T-cell (primary cell): ENCODE data around the gene PLCB1. TPM values are rescaled to one million over a fixed set of nuclear protein-coding genes. Genes with fewer than 3 reads are reported as not detected.

Experiments used
- ATAC-seq, 4 experiments: fragments of 200-7000 bp in 3 of 4; fragments of 150-1000 bp in 1 of 4; cut with Tn5 transposase; replicated peaks in 1 of 4; 1 replicate in 3 of 4; 2 replicates in 1 of 4; pipeline ENCODE4 v1.10.0; 2021; ENCODE audit warnings: moderate library complexity in 3 of 4, mild to moderate bottlenecking in 2 of 4, moderate number of reproducible peaks in 1 of 4
- CTCF ChIA-PET, 2 donors: fragments of 300-600 bp; sonication (Branson Sonifier 250); formaldehyde crosslinking; loops; one replicate each; lab custom pipeline; 2022; ENCODE audit warnings: antibody characterized with exemption in 2 of 2; lab: Charles Lee
- POLR2A ChIA-PET, 2 donors: fragments of 300-600 bp; sonication (Branson Sonifier 250); formaldehyde crosslinking; loops; one replicate each; lab custom pipeline; 2022; ENCODE audit warnings: antibody characterized with exemption in 2 of 2; lab: Charles Lee
- DNase-seq, 35 experiments: peaks; one replicate each; pipeline versions ENCODE4 v3.0.0 to v3.0.0-alpha.2; 2013 to 2023
- H3K27ac ChIP-seq: one replicate; pipeline ENCODE4 v1.5.1; 2013; ENCODE audit warnings: low read length
- H3K27me3 ChIP-seq, 2 experiments: replicated peaks in 1 of 2; 1 replicate in 1 of 2; 2 replicates in 1 of 2; pipeline versions ENCODE4 v1.6.1 to v1.7.0; 2013; ENCODE audit warnings: low read length in 1 of 2, mixed read lengths in 1 of 2; ENCODE audit not compliant: control insufficient read depth in 2 of 2, insufficient read depth in 2 of 2; ENCODE audit errors: extremely low read depth in 1 of 2
- H3K36me3 ChIP-seq, 2 donors: 1 replicate in 1 of 2; 2 replicates in 1 of 2; pipeline versions ENCODE4 v1.6.1 to v1.7.0; 2013; ENCODE audit warnings: low read length in 1 of 2; ENCODE audit not compliant: control insufficient read depth in 2 of 2, insufficient read depth in 1 of 2; ENCODE audit errors: extremely low read depth in 1 of 2
- H3K4me1 ChIP-seq, 2 experiments: 1 replicate in 1 of 2; 2 replicates in 1 of 2; pipeline versions ENCODE4 v1.6.1 to v1.7.0; 2013; ENCODE audit warnings: low read length in 2 of 2, mixed read lengths in 1 of 2; ENCODE audit not compliant: insufficient read depth in 2 of 2, control insufficient read depth in 1 of 2; ENCODE audit errors: extremely low read depth in 1 of 2
- H3K4me3 ChIP-seq, 2 donors: 1 replicate in 1 of 2; 2 replicates in 1 of 2; pipeline versions ENCODE4 v1.5.1 to v1.7.0; 2013; ENCODE audit warnings: mild to moderate bottlenecking in 2 of 2, low read length in 1 of 2, moderate library complexity in 1 of 2; ENCODE audit not compliant: control insufficient read depth in 1 of 2; ENCODE audit errors: extremely low read depth in 1 of 2
- H3K9me3 ChIP-seq: 2 replicates; pipeline ENCODE4 v1.7.0; 2013
- H3K27ac Mint-ChIP-seq, 2 donors: one replicate each; pipeline ENCODE4 v1.8.0; 2020 to 2021; ENCODE audit warnings: mild to moderate bottlenecking in 2 of 2, mixed read lengths in 2 of 2
- H3K27me3 Mint-ChIP-seq, 2 donors: one replicate each; pipeline ENCODE4 v1.8.0; 2021 to 2022; ENCODE audit warnings: mixed read lengths in 2 of 2
- H3K36me3 Mint-ChIP-seq: one replicate; pipeline ENCODE4 v1.8.0; 2021; ENCODE audit warnings: mixed read lengths
- H3K4me1 Mint-ChIP-seq, 3 donors: one replicate each; pipeline ENCODE4 v1.8.0; 2020 to 2022; ENCODE audit warnings: mixed read lengths in 3 of 3, mild to moderate bottlenecking in 1 of 3
- H3K4me3 Mint-ChIP-seq, 3 donors: one replicate each; pipeline ENCODE4 v1.8.0; 2020 to 2022; ENCODE audit warnings: mild to moderate bottlenecking in 3 of 3, mixed read lengths in 3 of 3, moderate library complexity in 3 of 3
- H3K9me3 Mint-ChIP-seq, 3 donors: one replicate each; pipeline ENCODE4 v1.8.0; 2020 to 2022; ENCODE audit warnings: mixed read lengths in 3 of 3
- WGBS: methylation state at CpG from one replicate; pipeline ENCODE4 v1.1.5; 2013; ENCODE audit warnings: missing lambda C conversion rate; ENCODE audit not compliant: insufficient coverage; 5-methylcytosine and 5-hydroxymethylcytosine counted together
- total RNA-seq, 35 experiments: library from RNA in 6 of 35; stranded (reverse) in 6 of 35; fragments of 120-200 nt in 1 of 35; gene quantifications; one replicate each; pipeline versions ENCODE4 v1.2.1 to v1.2.4 and lab custom pipeline; 2013 to 2026

Gene PLCB1
- total RNA-seq, 5 donors from 2014 or later (not counting 1 experiment from before 2014, with no cell fraction given): 3.3 to 15.1 (median 7.4) TPM

DNA sequence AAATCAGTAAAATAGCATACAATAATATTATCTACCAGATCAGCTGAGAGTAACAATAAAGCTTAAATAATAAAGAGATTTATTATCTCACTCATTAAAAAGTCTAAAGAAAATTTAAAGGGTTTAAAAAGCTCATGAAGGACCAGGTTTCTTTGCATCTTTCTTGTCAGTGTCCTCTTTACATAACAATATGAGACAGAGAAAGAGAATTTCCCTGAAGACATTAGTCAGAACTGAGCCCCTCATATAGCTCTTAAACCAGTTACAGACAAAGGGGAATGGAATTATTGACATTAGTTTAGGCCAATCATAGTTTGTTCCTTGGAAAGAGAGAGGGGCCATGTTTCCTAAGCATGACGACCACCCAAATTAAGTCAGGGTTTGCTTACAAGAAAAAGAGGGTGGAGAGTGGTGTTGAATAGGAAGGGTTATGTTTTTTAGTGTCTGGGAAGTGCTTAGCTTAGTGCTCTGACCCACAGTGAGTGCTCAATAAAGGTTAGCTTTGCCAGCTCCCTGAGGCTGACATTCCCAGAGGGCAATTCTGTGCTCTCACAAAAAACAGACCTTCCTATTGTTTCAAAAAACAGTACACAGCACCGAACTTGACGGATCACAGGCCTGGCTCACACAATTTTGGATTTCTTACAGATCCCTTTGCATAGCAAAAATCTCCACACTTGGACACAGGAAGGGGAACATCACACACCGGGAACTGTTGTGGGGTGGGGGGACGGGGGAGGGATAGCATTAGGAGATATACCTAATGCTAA lies 3.6 kb upstream of the PLCB1 start:
- no peaks in the 10 kb centered on the region for H3K36me3 ChIP-seq
- ATAC-seq: no peak
- no peak overlapping the region for H3K27ac ChIP-seq
- POLR2A ChIA-PET: interaction anchor here in 1 of 2 donors (0.6 kb wide), 1 partner anchor 178 kb away, joined by 3 read pairs; no protein-coding TSS in a partner anchor
- no peak overlapping the region for H3K4me3 ChIP-seq
- H3K27ac Mint-ChIP-seq: no peak overlapping the region
- H3K4me1 Mint-ChIP-seq: peaks cover 10 to 13% (median 12%) of the 10 kb centered on the region in 3 donors
- no peak overlapping the region for H3K4me3 Mint-ChIP-seq
- CTCF ChIA-PET: interaction anchor here (0.8 to 1.9 kb wide), 5 partner anchors 26 to 594 kb away, joined by 3 to 7 read pairs (median 4); no protein-coding TSS in a partner anchor
- peaks cover 0 to 13% of the 10 kb centered on the region in 2 experiments for H3K27me3 ChIP-seq
- no peak for DNase-seq
- no peaks in the 10 kb centered on the region for H3K36me3 Mint-ChIP-seq
- H3K4me1 ChIP-seq: peaks cover 0 to 16% of the 10 kb centered on the region in 2 experiments
- no peaks in the 10 kb centered on the region for H3K9me3 ChIP-seq
- peaks cover 6 to 28% of the 10 kb centered on the region in 2 donors for H3K27me3 Mint-ChIP-seq
- no peaks in the 10 kb centered on the region for H3K9me3 Mint-ChIP-seq
- WGBS: no CpG with 5 or more reads among the region's 5 CpGs

DNA sequence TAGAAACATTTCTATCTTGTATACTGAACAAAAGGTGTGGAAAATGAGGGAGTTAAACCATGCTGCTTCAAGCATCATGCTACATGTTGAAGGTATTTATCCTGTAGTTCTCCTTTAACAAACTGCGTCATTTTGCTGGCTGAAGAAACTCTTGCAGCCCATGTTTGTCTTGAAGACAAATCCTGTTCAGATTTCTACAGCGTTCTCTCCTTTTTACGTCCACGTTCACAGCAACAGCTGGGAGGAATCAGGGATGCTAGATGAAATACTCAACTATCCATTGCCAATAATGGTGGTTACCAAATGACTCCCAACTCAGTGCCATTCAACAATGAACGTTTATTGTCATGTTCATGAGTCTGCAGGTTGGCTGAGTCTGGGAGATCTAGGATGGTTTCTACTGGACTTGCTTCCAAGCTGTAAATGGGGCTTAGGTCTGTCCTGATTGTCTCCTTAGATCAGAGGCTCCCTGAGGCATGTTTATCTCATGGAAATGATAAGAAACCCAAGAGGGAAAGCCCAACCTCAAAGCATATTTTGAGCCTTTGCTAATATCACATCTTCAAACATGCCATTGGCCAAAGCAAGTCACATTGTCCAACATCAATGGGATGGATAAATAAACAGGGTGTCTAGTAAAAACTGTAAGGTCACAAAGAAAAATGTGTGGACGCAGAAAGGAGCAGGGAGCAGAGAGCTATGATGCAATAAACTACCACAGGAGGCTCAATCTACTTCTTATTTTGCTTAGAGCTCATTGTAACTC lies 2.7 kb upstream of the PLCB1 start:
- H3K9me3 Mint-ChIP-seq: no peaks in the 10 kb centered on the region
- WGBS: 71% methylated on average over 3 of the region's 6 CpGs
- no peaks in the 10 kb centered on the region for H3K36me3 Mint-ChIP-seq
- peaks cover 6 to 36% of the 10 kb centered on the region in 2 donors for H3K27me3 Mint-ChIP-seq
- POLR2A ChIA-PET: no interaction called here
- CTCF ChIA-PET: interaction anchor here in 1 of 2 donors (0.7 to 2.6 kb wide), 2 partner anchors 565 to 592 kb away, joined by 3 to 17 read pairs; no protein-coding TSS in a partner anchor
- H3K4me1 ChIP-seq: peaks cover 4 to 16% of the 10 kb centered on the region in 2 experiments
- H3K27ac Mint-ChIP-seq: no peak overlapping the region
- no peaks in the 10 kb centered on the region for H3K36me3 ChIP-seq
- peaks cover 17 to 20% (median 20%) of the 10 kb centered on the region in 3 donors for H3K4me1 Mint-ChIP-seq
- no peak overlapping the region for H3K4me3 Mint-ChIP-seq
- peaks cover 0 to 13% of the 10 kb centered on the region in 2 experiments for H3K27me3 ChIP-seq
- DNase-seq: no peak
- H3K9me3 ChIP-seq: no peaks in the 10 kb centered on the region
- ATAC-seq: no peak
- no peak overlapping the region for H3K4me3 ChIP-seq
- H3K27ac ChIP-seq: no peak overlapping the region

DNA sequence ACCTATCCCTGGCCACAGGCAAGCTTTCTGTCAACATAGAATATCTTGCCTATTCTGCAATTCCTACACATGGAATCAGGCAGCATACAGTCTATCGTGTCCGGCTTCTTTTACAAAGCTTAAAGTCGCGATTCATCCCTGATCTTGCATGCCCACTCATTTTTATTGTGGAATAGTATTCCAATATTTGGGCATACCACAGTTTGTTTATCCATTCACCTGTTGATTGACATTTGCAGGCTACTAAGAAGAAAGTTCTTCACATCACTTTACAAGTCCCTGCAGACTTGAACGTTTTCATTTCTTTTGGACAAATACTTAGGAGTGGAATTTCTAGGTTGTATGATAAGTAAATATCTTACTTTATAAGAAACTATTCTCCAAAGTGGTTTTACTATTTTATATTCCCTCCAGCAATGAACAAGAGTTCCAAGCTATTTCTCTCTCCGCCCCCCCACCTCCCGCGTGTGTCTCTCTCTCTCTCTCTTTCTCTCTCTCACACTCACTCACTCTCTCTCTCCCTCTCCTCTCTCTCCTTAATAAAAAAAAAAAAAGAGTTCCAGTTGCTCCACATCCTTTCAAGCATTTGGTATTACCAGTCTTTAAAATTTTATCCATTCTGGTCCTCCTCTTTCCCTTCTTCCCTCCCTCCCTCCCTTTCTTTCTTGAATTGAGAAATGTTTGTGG lies 1.1 kb upstream of the PLCB1 start:
- DNase-seq (no peak), ATAC-seq (no peak)
- no peaks in the 10 kb centered on the region for H3K9me3 ChIP-seq
- peak overlapping the region in 1 of 3 donors; percentile 83 for H3K4me3 Mint-ChIP-seq
- no peak overlapping the region for H3K4me3 ChIP-seq
- POLR2A ChIA-PET: no interaction called here
- H3K4me1 Mint-ChIP-seq: peaks cover 17 to 27% (median 21%) of the 10 kb centered on the region in 3 donors
- WGBS: 80% methylated on average over 3 of the region's 8 CpGs
- no peak overlapping the region for H3K27ac ChIP-seq
- H3K36me3 ChIP-seq: no peaks in the 10 kb centered on the region
- H3K27ac Mint-ChIP-seq: no peak overlapping the region
- H3K27me3 ChIP-seq: peaks cover 0 to 13% of the 10 kb centered on the region in 2 experiments
- CTCF ChIA-PET: interaction anchor here (0.7 to 2.6 kb wide), 9 partner anchors 87 to 590 kb away, joined by 3 to 17 read pairs (median 3); no protein-coding TSS in a partner anchor
- H3K27me3 Mint-ChIP-seq: peaks cover 6 to 31% of the 10 kb centered on the region in 2 donors
- H3K36me3 Mint-ChIP-seq: no peaks in the 10 kb centered on the region
- peaks cover 4 to 16% of the 10 kb centered on the region in 2 experiments for H3K4me1 ChIP-seq
- H3K9me3 Mint-ChIP-seq: no peaks in the 10 kb centered on the region

DNA sequence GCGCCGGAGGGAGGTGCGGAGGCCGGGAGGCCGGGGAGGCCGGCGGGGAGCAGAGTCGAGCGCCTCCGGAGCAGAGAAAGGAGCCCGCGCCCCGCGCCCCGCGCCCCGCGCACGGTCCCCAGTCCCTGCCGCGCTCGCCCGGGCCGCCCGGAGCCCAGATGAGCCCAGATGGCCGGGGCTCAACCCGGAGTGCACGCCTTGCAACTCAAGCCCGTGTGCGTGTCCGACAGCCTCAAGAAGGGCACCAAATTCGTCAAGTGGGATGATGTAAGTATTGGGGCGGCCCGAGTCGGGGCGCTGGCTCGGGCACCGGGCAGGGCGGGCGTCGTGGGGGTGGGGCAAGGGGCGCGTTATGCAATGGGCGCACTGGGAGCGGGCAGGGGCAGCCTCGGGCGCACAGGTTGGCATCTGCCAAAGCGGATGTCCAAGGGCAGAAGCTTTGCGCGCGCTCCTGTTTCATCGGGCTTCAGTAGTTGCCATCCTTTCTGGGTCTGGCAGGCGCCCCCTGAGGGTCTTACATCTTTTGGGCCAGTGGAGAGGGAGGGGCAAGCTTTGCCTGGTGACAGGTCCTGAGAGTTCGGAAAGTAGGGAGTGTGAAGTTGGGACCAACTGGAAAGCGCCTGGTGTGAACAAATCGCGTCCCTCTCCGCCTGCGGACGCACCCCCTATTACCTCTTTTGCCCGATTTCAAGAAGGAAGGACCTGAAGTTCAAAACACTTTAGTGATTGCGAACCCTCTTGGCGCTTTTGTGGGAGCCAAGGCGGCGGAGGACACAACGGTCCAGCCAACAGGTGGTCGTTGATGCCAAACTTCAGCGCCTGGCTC lies 631 bp downstream of the PLCB1 start:
- H3K27ac ChIP-seq: no peak overlapping the region
- no peaks in the 10 kb centered on the region for H3K9me3 Mint-ChIP-seq
- peak in 19 of 35 experiments; percentile 1 to 37 (median 8) for DNase-seq
- no peaks in the 10 kb centered on the region for H3K9me3 ChIP-seq
- peak overlapping the region; percentile 78 to 83 (median 80) for H3K4me3 Mint-ChIP-seq
- POLR2A ChIA-PET: no interaction called here
- H3K36me3 ChIP-seq: no peaks in the 10 kb centered on the region
- H3K27me3 ChIP-seq: peaks cover 0 to 13% of the 10 kb centered on the region in 2 experiments
- peak; percentile 21 to 42 (median 35) for ATAC-seq
- CTCF ChIA-PET: interaction anchor here in 1 of 2 donors (1.2 kb wide), 1 partner anchor 13 kb away, joined by 3 read pairs; no protein-coding TSS in a partner anchor
- WGBS: 2% methylated on average over 61 of the region's 68 CpGs
- H3K27ac Mint-ChIP-seq: peak overlapping the region in 1 of 2 donors; percentile 12
- peaks cover 6 to 27% of the 10 kb centered on the region in 2 donors for H3K27me3 Mint-ChIP-seq
- H3K36me3 Mint-ChIP-seq: no peaks in the 10 kb centered on the region
- H3K4me1 ChIP-seq: peaks cover 4 to 16% of the 10 kb centered on the region in 2 experiments
- peaks cover 17 to 27% (median 21%) of the 10 kb centered on the region in 3 donors for H3K4me1 Mint-ChIP-seq
- H3K4me3 ChIP-seq: peak overlapping the region; percentile 64 to 69

DNA sequence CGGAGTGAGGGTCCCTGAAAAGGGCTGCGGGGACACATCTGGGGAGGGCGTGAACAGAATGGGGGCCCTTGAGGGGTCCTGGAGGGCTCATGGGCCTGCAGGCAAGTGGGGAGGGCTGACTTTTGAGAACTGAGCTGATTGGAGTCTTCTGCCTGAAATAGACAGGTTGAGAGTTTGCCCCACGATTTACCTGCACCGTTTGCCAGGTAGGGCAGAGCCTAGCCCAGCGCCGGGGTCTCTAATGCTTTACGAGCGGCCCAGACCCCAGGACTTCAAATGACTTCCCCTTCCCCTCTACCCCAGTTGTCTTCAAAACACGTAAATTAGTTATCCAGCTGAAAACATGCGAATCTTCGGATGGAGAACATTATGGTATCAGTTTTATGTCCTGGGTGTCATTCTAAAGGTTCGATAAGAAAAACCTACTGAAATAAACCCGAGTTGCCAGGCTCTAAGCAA lies 1.3 kb downstream of the PLCB1 start:
- Mint-ChIP-seq H3K4me1 (peaks cover 17 to 27% (median 21%) of the 10 kb centered on the region in 3 donors), H3K4me3 (peak overlapping the region; percentile 78 to 83 (median 80)), H3K27ac (no peak overlapping the region), H3K9me3 (no peaks in the 10 kb centered on the region), H3K27me3 (peaks cover 6 to 27% of the 10 kb centered on the region in 2 donors), H3K36me3 (no peaks in the 10 kb centered on the region)
- Histone ChIP-seq H3K27me3 (peaks cover 0 to 13% of the 10 kb centered on the region in 2 experiments), H3K4me1 (peaks cover 4 to 16% of the 10 kb centered on the region in 2 experiments), H3K9me3 (no peaks in the 10 kb centered on the region), H3K27ac (no peak overlapping the region), H3K4me3 (peak overlapping the region; percentile 58 to 64), H3K36me3 (no peaks in the 10 kb centered on the region)
- ChIA-PET POLR2A (no interaction called here), CTCF (interaction anchor here in 1 of 2 donors (1.2 kb wide), 1 partner anchor 12 kb away, joined by 3 read pairs; no protein-coding TSS in a partner anchor)
- 26% methylated on average over 6 of the region's 14 CpGs for WGBS
- DNase-seq: no peak
- ATAC-seq: no peak
